Measurements from ENCODE around the gene LCN9.
"Not testable (repeated sequence)": the region's sequence is repeated elsewhere in the genome, so short reads cannot be mapped to it uniquely, and the experiment has no call there.

The LCN9 gene

GRCh38 chr9:135647884-135648283 lies 15.2 kb upstream of the LCN9 start:
- DNase-seq (ENCODE audit: low spot score): no peak

- no peak for DNase-seq (ENCODE audit: low spot score)
Measured at GRCh38 chr9:135648494-135649410, 14.4 kb upstream of the LCN9 start.

- DNase-seq (ENCODE audit: low spot score): no peak
Measured at GRCh38 chr9:135649508-135649907, 13.6 kb upstream of the LCN9 start.

GRCh38 chr9:135650408-135650807 lies 12.7 kb upstream of the LCN9 start:
- no peak for DNase-seq (ENCODE audit: low spot score)

- DNase-seq (ENCODE audit: low spot score): no peak
Measured at GRCh38 chr9:135655317-135655716, 7.8 kb upstream of the LCN9 start.

- no peak for DNase-seq (ENCODE audit: low spot score)
Measured at GRCh38 chr9:135657416-135657815, 5.7 kb upstream of the LCN9 start.

- no peak for DNase-seq (ENCODE audit: low spot score)
Measured at GRCh38 chr9:135659252-135659651, 3.9 kb upstream of the LCN9 start.

GRCh38 chr9:135660407-135660806 lies 2.7 kb upstream of the LCN9 start:
- no peak for DNase-seq (ENCODE audit: low spot score)

- no peak for DNase-seq (ENCODE audit: low spot score)
Measured at GRCh38 chr9:135661816-135662560, 1.1 kb upstream of the LCN9 start.

GRCh38 chr9:135663451-135663770 lies 302 bp downstream of the LCN9 start:
- no peak for DNase-seq (ENCODE audit: low spot score)

- no peak for DNase-seq (ENCODE audit: low spot score)
Measured at GRCh38 chr9:135663857-135664256, 748 bp downstream of the LCN9 start.

- no peak for DNase-seq (ENCODE audit: low spot score)
Measured at GRCh38 chr9:135664266-135664665, 1.2 kb downstream of the LCN9 start.

GRCh38 chr9:135664801-135665794 lies 2.0 kb downstream of the LCN9 start:
- no peak for DNase-seq (ENCODE audit: low spot score)

- no peak for DNase-seq (ENCODE audit: low spot score)
Measured at GRCh38 chr9:135665795-135666189, 2.7 kb downstream of the LCN9 start.

GRCh38 chr9:135666534-135667462 lies 3.7 kb downstream of the LCN9 start:
- DNase-seq (ENCODE audit: low spot score): peak; percentile 61

GRCh38 chr9:135667463-135668001 lies 4.4 kb downstream of the LCN9 start:
- DNase-seq (ENCODE audit: low spot score): peak; percentile 62

- DNase-seq (ENCODE audit: low spot score): not testable (repeated sequence)
Measured at GRCh38 chr9:135669018-135669417, 5.9 kb downstream of the LCN9 start.

- DNase-seq (ENCODE audit: low spot score): no peak
Measured at GRCh38 chr9:135669616-135670285, 6.6 kb downstream of the LCN9 start.

- DNase-seq (ENCODE audit: low spot score): no peak
Measured at GRCh38 chr9:135670721-135671590, 7.8 kb downstream of the LCN9 start.
